SK-N-SH treated with all-trans-retinoic acid at 6 μM for 48 hours (cell line): ENCODE measurements around the gene SYNE2.

Experiments used
- ATAC-seq: fragments of 200-7000 bp; cut with Tn5 transposase; 3 replicates; pipeline ENCODE4 v1.9.1; 2020; ENCODE audit warnings: mild to moderate bottlenecking, moderate library complexity
- ARNTL ChIP-seq: fragments of 450-650 bp; formaldehyde crosslinking; IDR thresholded peaks from 2 replicates; pipeline ENCODE4 v1.5.0; 2020; ENCODE audit warnings: low read depth, mild to moderate bottlenecking, moderate library complexity, borderline replicate concordance
- BACH2 ChIP-seq: fragments of 250-450 bp; sonication (Bioruptor Pico); IDR thresholded peaks from 2 replicates; pipeline ENCODE4 v1.9.0; 2021; ENCODE audit warnings: mild to moderate bottlenecking, borderline replicate concordance
- CREB5 ChIP-seq: fragments of 250-450 bp; sonication (Bioruptor Pico); IDR thresholded peaks from 2 replicates; pipeline ENCODE4 v1.5.1; 2020; ENCODE audit warnings: low read depth, mild to moderate bottlenecking, moderate library complexity
- CSRNP3 ChIP-seq: fragments of 250-450 bp; sonication (Bioruptor Pico); IDR thresholded peaks from 2 replicates; pipeline ENCODE4 v1.5.1; 2021; ENCODE audit warnings: mild to moderate bottlenecking, moderate library complexity
- ESRRG ChIP-seq: fragments of 250-450 bp; sonication (Bioruptor Pico); IDR thresholded peaks from 2 replicates; pipeline ENCODE4 v1.6.1; 2021; ENCODE audit warnings: mild to moderate bottlenecking
- GLIS3 ChIP-seq: fragments of 250-450 bp; sonication (Bioruptor Pico); IDR thresholded peaks from 2 replicates; pipeline ENCODE4 v1.5.0; 2020; ENCODE audit warnings: mild to moderate bottlenecking, moderate library complexity
- OSR1 ChIP-seq: fragments of 250-450 bp; sonication (Bioruptor Pico); IDR thresholded peaks from 2 replicates; pipeline ENCODE4 v1.8.0; 2022; ENCODE audit warnings: moderate library complexity, mild to moderate bottlenecking, inconsistent platforms
- PATZ1 ChIP-seq: fragments of 250-450 bp; sonication (Bioruptor Pico); IDR thresholded peaks from 2 replicates; pipeline ENCODE4 v1.8.0; 2020; ENCODE audit warnings: mild to moderate bottlenecking, moderate library complexity, borderline replicate concordance
- POU6F1 ChIP-seq: fragments of 250-450 bp; sonication (Bioruptor Pico); IDR thresholded peaks from 2 replicates; pipeline ENCODE4 v1.8.0; 2021; ENCODE audit warnings: low read depth, mild to moderate bottlenecking, moderate library complexity, borderline replicate concordance
- PPARA ChIP-seq: fragments of 250-450 bp; sonication (Bioruptor Pico); IDR thresholded peaks from 2 replicates; pipeline ENCODE4 v1.5.0; 2020; ENCODE audit warnings: mild to moderate bottlenecking, borderline replicate concordance
- RARB ChIP-seq: fragments of 250-450 bp; sonication (Bioruptor Pico); IDR thresholded peaks from 2 replicates; pipeline ENCODE4 v1.8.0; 2021; ENCODE audit warnings: mild to moderate bottlenecking, moderate library complexity
- SNAI2 ChIP-seq: fragments of 250-450 bp; sonication (Bioruptor Pico); IDR thresholded peaks from 2 replicates; pipeline ENCODE4 v1.5.0; 2020; ENCODE audit warnings: mild to moderate bottlenecking, moderate library complexity
- TCF4 ChIP-seq: fragments of 250-450 bp; sonication (Bioruptor Pico); IDR thresholded peaks from 2 replicates; pipeline ENCODE4 v1.8.0; 2021; ENCODE audit warnings: mild to moderate bottlenecking, moderate library complexity, borderline replicate concordance
- TOX ChIP-seq: fragments of 250-450 bp; sonication (Bioruptor Pico); IDR thresholded peaks from 2 replicates; pipeline ENCODE4 v1.8.0; 2021; ENCODE audit warnings: mild to moderate bottlenecking, moderate library complexity, borderline replicate concordance
- ZC3H10 ChIP-seq: fragments of 250-450 bp; sonication (Bioruptor Pico); IDR thresholded peaks from 2 replicates; pipeline ENCODE4 v1.5.1; 2021; ENCODE audit warnings: mild to moderate bottlenecking, moderate library complexity
- ZFP3 ChIP-seq: fragments of 250-450 bp; sonication (Bioruptor Pico); IDR thresholded peaks from 2 replicates; pipeline ENCODE4 v1.5.0; 2020; ENCODE audit warnings: mild to moderate bottlenecking, moderate library complexity
- ZFP30 ChIP-seq: fragments of 450-650 bp; formaldehyde crosslinking; IDR thresholded peaks from 2 replicates; pipeline ENCODE4 v1.5.0; 2022; ENCODE audit warnings: mild to moderate bottlenecking, moderate library complexity
- ZNF565 ChIP-seq: fragments of 450-650 bp; formaldehyde crosslinking; conservative IDR thresholded peaks from 2 replicates; pipeline ENCODE4 v1.5.0; 2020; ENCODE audit warnings: low read depth, mild to moderate bottlenecking, moderate library complexity
- ZNF70 ChIP-seq: fragments of 450-650 bp; formaldehyde crosslinking; IDR thresholded peaks from 2 replicates; pipeline ENCODE4 v1.5.0; 2020; ENCODE audit warnings: mild to moderate bottlenecking, moderate library complexity
- ZNF8 ChIP-seq: fragments of 450-650 bp; formaldehyde crosslinking; IDR thresholded peaks from 2 replicates; pipeline ENCODE4 v1.5.0; 2020; ENCODE audit warnings: mild to moderate bottlenecking, moderate library complexity

Gene SYNE2

GRCh38 chr14:64159588-64159987 is 306.8 kb downstream of the SYNE2 start:
- no peak for ATAC-seq

GRCh38 chr14:64170181-64170580 is 317.4 kb downstream of the SYNE2 start:
- no peak for ATAC-seq

More at GRCh38 chr14:64159588-64159987, 306.8 kb downstream of the SYNE2 start:
- no peak for TF ChIP-seq PPARA (CRISPR knock-in tag)
- TF ChIP-seq ZFP30 = no peak
- no peak for TF ChIP-seq CREB5
- TF ChIP-seq SNAI2 (CRISPR knock-in tag) = no peak
- no peak for TF ChIP-seq ZNF565 (CRISPR knock-in tag)
- no peak for TF ChIP-seq RARB (CRISPR knock-in tag)
- no peak for TF ChIP-seq ARNTL (CRISPR knock-in tag)
- no peak for TF ChIP-seq ZNF70
- TF ChIP-seq BACH2 (CRISPR knock-in tag) = no peak
- no peak for TF ChIP-seq PATZ1 (CRISPR knock-in tag)
- TF ChIP-seq ZNF8 (CRISPR knock-in tag) = no peak
- no peak for TF ChIP-seq POU6F1 (CRISPR knock-in tag)
- no peak for TF ChIP-seq CSRNP3
- TF ChIP-seq TOX (CRISPR knock-in tag) = no peak

GRCh38 chr14:64174922-64175782 is 322.3 kb downstream of the SYNE2 start:
- TF ChIP-seq PATZ1 (CRISPR knock-in tag) (no peak), ZNF70 (no peak), GLIS3 (CRISPR knock-in tag) (no peak), TOX (CRISPR knock-in tag) (no peak)
- ATAC-seq = no peak

More at GRCh38 chr14:64170181-64170580, 317.4 kb downstream of the SYNE2 start:
- no peak for TF ChIP-seq ESRRG (CRISPR knock-in tag)
- TF ChIP-seq OSR1 (CRISPR knock-in tag) = no peak
- TF ChIP-seq ZNF8 (CRISPR knock-in tag) = no peak
- TF ChIP-seq CREB5 = no peak

- no peak for ATAC-seq
- TF ChIP-seq OSR1 (CRISPR knock-in tag) (no peak), ZNF70 (no peak), ZFP30 (no peak), ZC3H10 (CRISPR knock-in tag) (no peak), TCF4 (CRISPR knock-in tag) (no peak), ESRRG (CRISPR knock-in tag) (no peak), BACH2 (CRISPR knock-in tag) (no peak), SNAI2 (CRISPR knock-in tag) (no peak), GLIS3 (CRISPR knock-in tag) (no peak), TOX (CRISPR knock-in tag) (no peak), ARNTL (CRISPR knock-in tag) (no peak), PATZ1 (CRISPR knock-in tag) (no peak), CREB5 (no peak), ZNF565 (CRISPR knock-in tag) (no peak), ZFP3 (CRISPR knock-in tag) (no peak)
Measured at GRCh38 chr14:64176330-64176729, 323.5 kb downstream of the SYNE2 start.
